Hindlimb muscle (tissue), 1 donor: Measurements from ENCODE around the gene COL23A1. TPM values are rescaled to one million over a fixed set of nuclear protein-coding genes. Genes with fewer than 3 reads are reported as not detected.
"Not testable (repeated sequence)": the region's sequence is repeated elsewhere in the genome, so short reads cannot be mapped to it uniquely, and the experiment has no call there.

ENCODE experiments used
- DNase-seq: peaks from one replicate; pipeline ENCODE4 v3.0.0-alpha.2; 2013
- polyA plus RNA-seq: library from polyadenylated mRNA; unstranded; fragments of 120-200 nt; gene quantifications from one replicate; pipeline ENCODE4 v1.2.1, GENCODE V29; 2013; ENCODE audit not compliant: insufficient read length

COL23A1 gene
- polyA plus RNA-seq, 1 donor = 1.8 TPM

- no peak for DNase-seq
Measured at GRCh38 chr5:178202541-178202940, 387.7 kb downstream of the COL23A1 start.

GRCh38 chr5:178201927-178202235, 388.3 kb downstream of the COL23A1 start:
- DNase-seq = no peak

- no peak for DNase-seq
Measured at GRCh38 chr5:178201221-178201926, 388.8 kb downstream of the COL23A1 start.

- no peak for DNase-seq
Measured at GRCh38 chr5:178199581-178200434, 390.4 kb downstream of the COL23A1 start.

- DNase-seq = no peak
Measured at GRCh38 chr5:178198706-178199105, 391.5 kb downstream of the COL23A1 start.

- not testable (repeated sequence) for DNase-seq
Measured at GRCh38 chr5:178198151-178198550, 392.0 kb downstream of the COL23A1 start.

- DNase-seq = no peak
Measured at GRCh38 chr5:178196986-178197385, 393.2 kb downstream of the COL23A1 start.

- DNase-seq = no peak
Measured at GRCh38 chr5:178196281-178196812, 393.8 kb downstream of the COL23A1 start.

GRCh38 chr5:178194026-178194425, 396.2 kb downstream of the COL23A1 start:
- DNase-seq = no peak

- no peak for DNase-seq
Measured at GRCh38 chr5:178193251-178193809, 396.9 kb downstream of the COL23A1 start.

GRCh38 chr5:178192787-178193186, 397.4 kb downstream of the COL23A1 start:
- no peak for DNase-seq

- DNase-seq = no peak
Measured at GRCh38 chr5:178192244-178192643, 397.9 kb downstream of the COL23A1 start.

GRCh38 chr5:178191661-178192060, 398.5 kb downstream of the COL23A1 start:
- DNase-seq = no peak

- no peak for DNase-seq
Measured at GRCh38 chr5:178189433-178189832, 400.8 kb downstream of the COL23A1 start.

Other genes starting within 250 kb of the COL23A1 start
- gene CLK4, start 36.7 kb upstream of the COL23A1 start, polyA plus RNA-seq = 35.4 TPM
- gene ZNF354A, start 140.3 kb upstream of the COL23A1 start, polyA plus RNA-seq = 8.6 TPM